22Rv1 (cell line): ENCODE results near the gene ANKH.

ENCODE experiments used
- ZFX ChIP-seq: fragments of 450-650 bp; IDR thresholded peaks from 2 replicates; pipeline ENCODE4 v1.6.1; 2017; ENCODE audit warnings: antibody characterized with exemption, borderline replicate concordance
- TF ChIP-seq, protein P1 (sequence below): fragments of 450-650 bp; IDR thresholded peaks from 2 replicates; pipeline ENCODE4 v1.5.1; 2017; ENCODE audit warnings: mild to moderate bottlenecking

GRCh38 chr5:14737291-14737690 lies 134.3 kb downstream of the ANKH start:
- TF ChIP-seq, protein P1, sequence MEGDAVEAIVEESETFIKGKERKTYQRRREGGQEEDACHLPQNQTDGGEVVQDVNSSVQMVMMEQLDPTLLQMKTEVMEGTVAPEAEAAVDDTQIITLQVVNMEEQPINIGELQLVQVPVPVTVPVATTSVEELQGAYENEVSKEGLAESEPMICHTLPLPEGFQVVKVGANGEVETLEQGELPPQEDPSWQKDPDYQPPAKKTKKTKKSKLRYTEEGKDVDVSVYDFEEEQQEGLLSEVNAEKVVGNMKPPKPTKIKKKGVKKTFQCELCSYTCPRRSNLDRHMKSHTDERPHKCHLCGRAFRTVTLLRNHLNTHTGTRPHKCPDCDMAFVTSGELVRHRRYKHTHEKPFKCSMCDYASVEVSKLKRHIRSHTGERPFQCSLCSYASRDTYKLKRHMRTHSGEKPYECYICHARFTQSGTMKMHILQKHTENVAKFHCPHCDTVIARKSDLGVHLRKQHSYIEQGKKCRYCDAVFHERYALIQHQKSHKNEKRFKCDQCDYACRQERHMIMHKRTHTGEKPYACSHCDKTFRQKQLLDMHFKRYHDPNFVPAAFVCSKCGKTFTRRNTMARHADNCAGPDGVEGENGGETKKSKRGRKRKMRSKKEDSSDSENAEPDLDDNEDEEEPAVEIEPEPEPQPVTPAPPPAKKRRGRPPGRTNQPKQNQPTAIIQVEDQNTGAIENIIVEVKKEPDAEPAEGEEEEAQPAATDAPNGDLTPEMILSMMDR: no peak
- no peak for TF ChIP-seq ZFX
